ENCODE results near the gene MATN4. TPM values are rescaled to one million over a fixed set of nuclear protein-coding genes. Genes with fewer than 3 reads are reported as not detected.

MATN4 gene
- total RNA-seq, 2 experiments from 2014 or later, result 0.38 TPM; not detected in 1

- Histone ChIP-seq H3K9me2 (ENCODE audit: insufficient read depth, low read length) (no peaks in the 10 kb centered on the region), H3K4me3 (ENCODE audit: low read depth, low read length, poor library complexity, severe bottlenecking) (no peak overlapping the region), H3K9me3 (ENCODE audit: low read length) (no peaks in the 10 kb centered on the region), H2AFZ (ENCODE audit: low read length) (no peak overlapping the region), H3K4me1 (ENCODE audit: insufficient read depth, low read length, poor library complexity, severe bottlenecking) (no peaks in the 10 kb centered on the region), H4K20me1 (ENCODE audit: insufficient read depth, low read length) (no peaks in the 10 kb centered on the region), H3K79me2 (ENCODE audit: insufficient read depth, low read depth, low read length) (no peaks in the 10 kb centered on the region), H3K4me2 (ENCODE audit: low read length) (no peak overlapping the region), H3K27ac (ENCODE audit: low read depth, low read length, poor library complexity, severe bottlenecking) (no peak overlapping the region), H3K36me3 (ENCODE audit: insufficient read depth, low read length) (no peaks in the 10 kb centered on the region)
- ChIA-PET CTCF (ENCODE audit: unreplicated experiment) (no interaction called here), POLR2A (no interaction called here)
- no peak for TF ChIP-seq CTCF (conservative IDR thresholded peaks at IDR 0.05; ENCODE audit: low read length)
- TF ChIP-seq EZH2phosphoT487 (IDR thresholded peaks at IDR 0.05; ENCODE audit: borderline replicate concordance, low read depth, low read length), result no peak
- BruUV-seq (replicated peaks), result no TSS peak
- intact Hi-C loops (cut with micrococcal nuclease; ENCODE audit: unreplicated experiment), result no loop called here
- DNase-seq (ENCODE audit: low spot score), result no peak
Observed at GRCh38 chr20:45297786-45298497, 10.2 kb downstream of the MATN4 start.

- H3K27ac ChIP-seq (ENCODE audit: low read depth, low read length, poor library complexity, severe bottlenecking), result no peak overlapping the region
- no peak overlapping the region for H3K4me3 ChIP-seq (ENCODE audit: low read depth, low read length, poor library complexity, severe bottlenecking)
- CTCF ChIA-PET (ENCODE audit: unreplicated experiment), result no interaction called here
- H3K9me2 ChIP-seq (ENCODE audit: insufficient read depth, low read length), result no peaks in the 10 kb centered on the region
- no peaks in the 10 kb centered on the region for H3K9me3 ChIP-seq (ENCODE audit: low read length)
- no peaks in the 10 kb centered on the region for H3K36me3 ChIP-seq (ENCODE audit: insufficient read depth, low read length)
- no peaks in the 10 kb centered on the region for H4K20me1 ChIP-seq (ENCODE audit: insufficient read depth, low read length)
- TF ChIP-seq EZH2phosphoT487 (IDR thresholded peaks at IDR 0.05; ENCODE audit: borderline replicate concordance, low read depth, low read length) (no peak), CTCF (conservative IDR thresholded peaks at IDR 0.05; ENCODE audit: low read length) (no peak)
- no peak for DNase-seq (ENCODE audit: low spot score)
- no peak overlapping the region for H3K4me2 ChIP-seq (ENCODE audit: low read length)
- H3K79me2 ChIP-seq (ENCODE audit: insufficient read depth, low read depth, low read length), result no peaks in the 10 kb centered on the region
- intact Hi-C loops (cut with micrococcal nuclease; ENCODE audit: unreplicated experiment), result no loop called here
- no peak overlapping the region for H2AFZ ChIP-seq (ENCODE audit: low read length)
- no TSS peak for BruUV-seq (replicated peaks)
- no peaks in the 10 kb centered on the region for H3K4me1 ChIP-seq (ENCODE audit: insufficient read depth, low read length, poor library complexity, severe bottlenecking)
- POLR2A ChIA-PET, result interaction anchor here (0.6 kb wide), 2 partner anchors 41 to 507 kb away, joined by 3 to 5 read pairs; no protein-coding TSS in a partner anchor
Observed at GRCh38 chr20:45294659-45295058, 13.4 kb downstream of the MATN4 start.

GRCh38 chr20:45294003-45294368, 14.1 kb downstream of the MATN4 start:
- Histone ChIP-seq H3K36me3 (ENCODE audit: insufficient read depth, low read length) (no peaks in the 10 kb centered on the region), H3K9me3 (ENCODE audit: low read length) (no peaks in the 10 kb centered on the region), H3K4me3 (ENCODE audit: low read depth, low read length, poor library complexity, severe bottlenecking) (no peak overlapping the region), H3K27ac (ENCODE audit: low read depth, low read length, poor library complexity, severe bottlenecking) (no peak overlapping the region), H3K4me2 (ENCODE audit: low read length) (no peak overlapping the region), H4K20me1 (ENCODE audit: insufficient read depth, low read length) (no peaks in the 10 kb centered on the region), H3K79me2 (ENCODE audit: insufficient read depth, low read depth, low read length) (no peaks in the 10 kb centered on the region), H3K4me1 (ENCODE audit: insufficient read depth, low read length, poor library complexity, severe bottlenecking) (no peaks in the 10 kb centered on the region), H3K9me2 (ENCODE audit: insufficient read depth, low read length) (no peaks in the 10 kb centered on the region), H2AFZ (ENCODE audit: low read length) (no peak overlapping the region)
- intact Hi-C loops (cut with micrococcal nuclease; ENCODE audit: unreplicated experiment), result no loop called here
- TF ChIP-seq EZH2phosphoT487 (IDR thresholded peaks at IDR 0.05; ENCODE audit: borderline replicate concordance, low read depth, low read length) (no peak), CTCF (conservative IDR thresholded peaks at IDR 0.05; ENCODE audit: low read length) (no peak)
- ChIA-PET CTCF (ENCODE audit: unreplicated experiment) (no interaction called here), POLR2A (interaction anchor here (0.5 kb wide), 1 partner anchor 476 kb away, joined by 4 read pairs; no protein-coding TSS in a partner anchor)
- DNase-seq (ENCODE audit: low spot score), result no peak
- no TSS peak for BruUV-seq (replicated peaks)
